ENCODE data around the gene SERPINB1. TPM values are rescaled to one million over a fixed set of nuclear protein-coding genes. Genes with fewer than 3 reads are reported as not detected.
A peak's percentile ranks its signal among the peaks of the same experiment; 100 is the strongest.

The SERPINB1 gene
- total RNA-seq, 1 donor from 2014 or later, result 8.2 TPM

- TF ChIP-seq CTCF (IDR thresholded peaks at IDR 0.05; ENCODE audit: partially characterized antibody, unreplicated experiment), result no peak
- DNase-seq, result no peak
- Mint-ChIP-seq H3K4me3 (ENCODE audit: unreplicated experiment) (peak overlapping the region; percentile 47), H3K27me3 (ENCODE audit: unreplicated experiment) (peaks cover 5% of the 10 kb centered on the region), H3K27ac (ENCODE audit: unreplicated experiment) (peak overlapping the region; percentile 82), H3K36me3 (ENCODE audit: unreplicated experiment) (no peaks in the 10 kb centered on the region), H3K4me1 (ENCODE audit: low read depth, unreplicated experiment) (peaks cover 23% of the 10 kb centered on the region), H3K9me3 (ENCODE audit: unreplicated experiment) (no peaks in the 10 kb centered on the region)
These were observed 50.2 kb downstream of the SERPINB1 start for GRCh38 chr6:2791450-2791974.

GRCh38 chr6:2790588-2791449 lies 50.8 kb downstream of the SERPINB1 start:
- Mint-ChIP-seq H3K4me1 (ENCODE audit: low read depth, unreplicated experiment) (peaks cover 28% of the 10 kb centered on the region), H3K9me3 (ENCODE audit: unreplicated experiment) (no peaks in the 10 kb centered on the region), H3K4me3 (ENCODE audit: unreplicated experiment) (peak overlapping the region; percentile 47), H3K27me3 (ENCODE audit: unreplicated experiment) (peaks cover 5% of the 10 kb centered on the region), H3K27ac (ENCODE audit: unreplicated experiment) (peak overlapping the region; percentile 82), H3K36me3 (ENCODE audit: unreplicated experiment) (no peaks in the 10 kb centered on the region)
- DNase-seq, result peak; percentile 62
- TF ChIP-seq CTCF (IDR thresholded peaks at IDR 0.05; ENCODE audit: partially characterized antibody, unreplicated experiment), result peak; percentile 62

GRCh38 chr6:2786269-2786668 lies 55.4 kb downstream of the SERPINB1 start:
- no peak for TF ChIP-seq CTCF (IDR thresholded peaks at IDR 0.05; ENCODE audit: partially characterized antibody, unreplicated experiment)
- Mint-ChIP-seq H3K27me3 (ENCODE audit: unreplicated experiment) (peaks cover 13% of the 10 kb centered on the region), H3K9me3 (ENCODE audit: unreplicated experiment) (peaks cover 13% of the 10 kb centered on the region), H3K36me3 (ENCODE audit: unreplicated experiment) (no peaks in the 10 kb centered on the region), H3K4me1 (ENCODE audit: low read depth, unreplicated experiment) (peaks cover 43% of the 10 kb centered on the region), H3K4me3 (ENCODE audit: unreplicated experiment) (peak overlapping the region; percentile 19), H3K27ac (ENCODE audit: unreplicated experiment) (no peak overlapping the region)
- no peak for DNase-seq

- H3K27me3 Mint-ChIP-seq (ENCODE audit: unreplicated experiment), result peaks cover 12% of the 10 kb centered on the region
- TF ChIP-seq CTCF (IDR thresholded peaks at IDR 0.05; ENCODE audit: partially characterized antibody, unreplicated experiment), result no peak
- H3K9me3 Mint-ChIP-seq (ENCODE audit: unreplicated experiment), result peaks cover 13% of the 10 kb centered on the region
- DNase-seq, result no peak
- peak overlapping the region; percentile 59 for H3K27ac Mint-ChIP-seq (ENCODE audit: unreplicated experiment)
- peaks cover 50% of the 10 kb centered on the region for H3K4me1 Mint-ChIP-seq (ENCODE audit: low read depth, unreplicated experiment)
- H3K4me3 Mint-ChIP-seq (ENCODE audit: unreplicated experiment), result peak overlapping the region; percentile 22
- no peaks in the 10 kb centered on the region for H3K36me3 Mint-ChIP-seq (ENCODE audit: unreplicated experiment)
These were observed 56.7 kb downstream of the SERPINB1 start for GRCh38 chr6:2784930-2785329.

- Mint-ChIP-seq H3K27ac (ENCODE audit: unreplicated experiment) (peak overlapping the region; percentile 97), H3K9me3 (ENCODE audit: unreplicated experiment) (peaks cover 13% of the 10 kb centered on the region), H3K27me3 (ENCODE audit: unreplicated experiment) (peaks cover 11% of the 10 kb centered on the region)
These were observed 57.6 kb downstream of the SERPINB1 start for GRCh38 chr6:2784061-2784460.

More at GRCh38 chr6:2784061-2784460, 57.6 kb downstream of the SERPINB1 start:
- peaks cover 51% of the 10 kb centered on the region for H3K4me1 Mint-ChIP-seq (ENCODE audit: low read depth, unreplicated experiment)
- no peak for TF ChIP-seq CTCF (IDR thresholded peaks at IDR 0.05; ENCODE audit: partially characterized antibody, unreplicated experiment)
- peak overlapping the region; percentile 68 for H3K4me3 Mint-ChIP-seq (ENCODE audit: unreplicated experiment)
- DNase-seq, result no peak
- no peaks in the 10 kb centered on the region for H3K36me3 Mint-ChIP-seq (ENCODE audit: unreplicated experiment)
